Mammary epithelial cell (primary cell): ENCODE data around the gene MASP2.

Source experiments
- CTCF ChIP-seq, 2 donors: IDR thresholded peaks in 1 of 2; conservative IDR thresholded peaks in 1 of 2; 2 replicates each; pipeline ENCODE4 v1.5.1; 2011 to 2012; ENCODE audit warnings: inconsistent platforms in 2 of 2, low read length in 2 of 2, mild to moderate bottlenecking in 2 of 2, control low read depth in 1 of 2, low read depth in 1 of 2; ENCODE audit not compliant: insufficient read depth in 1 of 2; ENCODE audit errors: extremely low read depth in 1 of 2
- EZH2 ChIP-seq: IDR thresholded peaks from 2 replicates; pipeline ENCODE4 v1.6.1; 2012; ENCODE audit warnings: low read length, inconsistent platforms, borderline replicate concordance

- TF ChIP-seq CTCF (conservative IDR thresholded peaks at IDR 0.05 in 1 of 2, IDR thresholded peaks at IDR 0.05 in 1 of 2; ENCODE audit: extremely low read depth in 1 of 2, insufficient read depth in 1 of 2, low read depth in 1 of 2, low read length in 2 of 2) = no peak
- no peak for TF ChIP-seq EZH2
Measured at GRCh38 chr1:11058595-11059154, 11.6 kb upstream of the MASP2 start.
